H1 (cell line): ENCODE measurements around the gene NRXN2. TPM values are rescaled to one million over a fixed set of nuclear protein-coding genes. Genes with fewer than 3 reads are reported as not detected.

Experiments used
- CTCF ChIA-PET: fragments of 300-600 bp; sonication (Branson Sonifier 250); formaldehyde crosslinking; loops from one replicate; lab custom pipeline; 2021; ENCODE audit not compliant: partially characterized antibody; lab: Charles Lee
- POLR2A ChIA-PET: fragments of 300-600 bp; sonication (Branson Sonifier 250); formaldehyde crosslinking; loops from one replicate; lab custom pipeline; 2021; ENCODE audit warnings: inconsistent platforms; ENCODE audit not compliant: partially characterized antibody; lab: Charles Lee
- DNase-seq, 2 experiments: peaks; one replicate each; pipeline versions ENCODE4 v3.0.0 to v3.0.0-alpha.2; 2010 to 2022; ENCODE audit warnings: low spot score in 2 of 2, low read depth in 1 of 2, mixed read lengths in 1 of 2
- FAIRE-seq: peaks from 2 replicates; lab custom pipeline; 2011; peaks lifted over from hg19 to GRCh38; lab: Jason Lieb, UNC
- H2AFZ ChIP-seq: 2 replicates; pipeline ENCODE4 v1.8.1; 2012; ENCODE audit warnings: low read length, inconsistent platforms
- H2AK5ac ChIP-seq: 2 replicates; pipeline ENCODE4 v1.6.1; 2013; ENCODE audit warnings: low read depth, low read length
- H2BK120ac ChIP-seq: replicated peaks from 2 replicates; pipeline ENCODE3; 2013; ENCODE audit warnings: low read depth, low read length, inconsistent platforms
- H2BK12ac ChIP-seq: 2 replicates; pipeline ENCODE4 v1.6.1; 2013; ENCODE audit warnings: low read depth, low read length
- H2BK15ac ChIP-seq: 2 replicates; pipeline ENCODE4 v1.6.1; 2013; ENCODE audit warnings: low read length
- H2BK20ac ChIP-seq: 2 replicates; pipeline ENCODE4 v1.6.1; 2013; ENCODE audit warnings: low read length
- H2BK5ac ChIP-seq: 2 replicates; pipeline ENCODE4 v1.6.1; 2013; ENCODE audit warnings: low read depth, low read length
- H3K14ac ChIP-seq: 2 replicates; pipeline ENCODE4 v1.6.1; 2013; ENCODE audit warnings: inconsistent platforms; ENCODE audit not compliant: insufficient read length
- H3K18ac ChIP-seq: 2 replicates; pipeline ENCODE4 v1.6.1; 2013; ENCODE audit warnings: low read length; ENCODE audit errors: extremely low read depth
- H3K23ac ChIP-seq: 2 replicates; pipeline ENCODE4 v1.6.1; 2013; ENCODE audit warnings: inconsistent platforms; ENCODE audit not compliant: insufficient read length
- H3K23me2 ChIP-seq: 2 replicates; pipeline ENCODE4 v1.6.1; 2013; ENCODE audit warnings: low read depth, low read length
- H3K27ac ChIP-seq: 2 replicates; pipeline ENCODE4 v1.6.1; 2011; ENCODE audit warnings: low read depth, low read length, inconsistent platforms
- H3K27me3 ChIP-seq, 4 experiments: replicated peaks in 1 of 4; 1 replicate in 1 of 4; 2 replicates in 3 of 4; pipeline versions ENCODE4 v1.6.1 to v1.8.1; 2011 to 2013; ENCODE audit warnings: low read length in 3 of 4, mild to moderate bottlenecking in 3 of 4, inconsistent platforms in 2 of 4, mixed read lengths in 2 of 4, moderate library complexity in 1 of 4; ENCODE audit not compliant: control insufficient read depth in 3 of 4, insufficient read depth in 3 of 4; ENCODE audit errors: extremely low read depth in 1 of 4
- H3K36me3 ChIP-seq, 4 experiments: 2 replicates each; pipeline versions ENCODE4 v1.6.1 to v1.8.1; 2011 to 2013; ENCODE audit warnings: mild to moderate bottlenecking in 4 of 4, low read length in 3 of 4, moderate library complexity in 2 of 4, control low read depth in 1 of 4, inconsistent platforms in 1 of 4; ENCODE audit not compliant: insufficient read depth in 4 of 4, control insufficient read depth in 2 of 4
- H3K4ac ChIP-seq: replicated peaks from 2 replicates; pipeline ENCODE3; 2013; ENCODE audit warnings: low read length, low read depth, mixed read lengths, inconsistent platforms; ENCODE audit not compliant: insufficient read length
- H3K4me1 ChIP-seq, 4 experiments: replicated peaks in 1 of 4; 1 replicate in 1 of 4; 2 replicates in 3 of 4; pipeline versions ENCODE4 v1.6.1 to v1.8.1; 2011 to 2013; ENCODE audit warnings: low read length in 3 of 4, inconsistent platforms in 2 of 4, mixed read lengths in 1 of 4; ENCODE audit not compliant: insufficient read depth in 4 of 4, control insufficient read depth in 3 of 4
- H3K4me2 ChIP-seq, 2 experiments: 2 replicates each; pipeline versions ENCODE4 v1.6.1 to v1.8.1; 2011 to 2013; ENCODE audit warnings: low read depth in 2 of 2, low read length in 2 of 2, control low read depth in 1 of 2, inconsistent platforms in 1 of 2, mild to moderate bottlenecking in 1 of 2; ENCODE audit not compliant: insufficient read depth in 1 of 2
- H3K4me3 ChIP-seq, 4 experiments: fragments of 200-600, 300-600 bp in 1 of 4; sonication (generic), shearing (Covaris generic), sonication (Bioruptor Twin) in 1 of 4; 2 replicates each; pipeline versions ENCODE4 v1.5.1 to v1.8.1; 2011 to 2016; ENCODE audit warnings: low read length in 4 of 4, low read depth in 3 of 4, control low read depth in 2 of 4, inconsistent platforms in 2 of 4, mild to moderate bottlenecking in 2 of 4, mixed read lengths in 1 of 4, moderate library complexity in 1 of 4; ENCODE audit not compliant: insufficient read depth in 2 of 4; ENCODE audit errors: extremely low read depth in 1 of 4
- H3K56ac ChIP-seq: replicated peaks from 2 replicates; pipeline ENCODE3; 2013; ENCODE audit warnings: low read depth, mild to moderate bottlenecking, mixed read lengths, low read length, inconsistent platforms; ENCODE audit not compliant: insufficient read length
- H3K79me1 ChIP-seq: 2 replicates; pipeline ENCODE4 v1.6.1; 2013; ENCODE audit warnings: low read depth, low read length, control low read depth
- H3K79me2 ChIP-seq, 2 experiments: 2 replicates each; pipeline versions ENCODE4 v1.6.1 to v1.8.1; 2012 to 2013; ENCODE audit warnings: low read length in 2 of 2, mild to moderate bottlenecking in 2 of 2, inconsistent platforms in 1 of 2; ENCODE audit not compliant: insufficient read depth in 2 of 2, control insufficient read depth in 1 of 2
- H3K9ac ChIP-seq, 4 experiments: replicated peaks in 1 of 4; 1 replicate in 1 of 4; 2 replicates in 3 of 4; pipeline versions ENCODE4 v1.6.1 to v1.8.1; 2011 to 2013; ENCODE audit warnings: low read depth in 3 of 4, low read length in 3 of 4, control low read depth in 2 of 4, mild to moderate bottlenecking in 2 of 4, moderate library complexity in 2 of 4, inconsistent platforms in 1 of 4; ENCODE audit errors: extremely low read depth in 1 of 4
- H3K9me3 ChIP-seq, 2 experiments: 2 replicates each; pipeline versions ENCODE4 v1.6.1 to v1.8.1; 2012 to 2013; ENCODE audit warnings: mild to moderate bottlenecking in 2 of 2, moderate library complexity in 2 of 2, control low read depth in 1 of 2, inconsistent platforms in 1 of 2, low read depth in 1 of 2, low read length in 1 of 2, mixed read lengths in 1 of 2; ENCODE audit not compliant: insufficient read depth in 2 of 2
- H4K20me1 ChIP-seq, 2 experiments: replicated peaks in 1 of 2; 2 replicates each; pipeline versions ENCODE3 to v1.8.1; 2011 to 2013; ENCODE audit warnings: inconsistent platforms in 2 of 2, low read length in 2 of 2, mild to moderate bottlenecking in 1 of 2; ENCODE audit not compliant: insufficient read depth in 2 of 2, control insufficient read depth in 1 of 2
- H4K5ac ChIP-seq: 2 replicates; pipeline ENCODE4 v1.6.1; 2013; ENCODE audit warnings: low read length, low read depth, mixed read lengths, inconsistent platforms; ENCODE audit not compliant: insufficient read length
- H4K8ac ChIP-seq: 2 replicates; pipeline ENCODE4 v1.8.0; 2013; ENCODE audit warnings: mild to moderate bottlenecking, moderate library complexity, low read length, inconsistent platforms; ENCODE audit not compliant: insufficient read depth; ENCODE audit errors: extremely low read depth
- H4K91ac ChIP-seq: replicated peaks from 2 replicates; pipeline ENCODE3; 2013; ENCODE audit warnings: low read length, mixed read lengths, inconsistent platforms; ENCODE audit not compliant: insufficient read length
- BRCA1 ChIP-seq: IDR thresholded peaks from 2 replicates; pipeline ENCODE4 v1.6.1; 2012; ENCODE audit warnings: low read depth, low read length, improper control_type of control experiment
- CHD2 ChIP-seq: IDR thresholded peaks from 2 replicates; pipeline ENCODE4 v1.6.1; 2012; ENCODE audit warnings: low read length, improper control_type of control experiment
- EZH2 ChIP-seq: fragments of 200-600 bp; sonication (generic); IDR thresholded peaks from 2 replicates; pipeline ENCODE4 v1.7.1; 2012; ENCODE audit warnings: low read depth, mild to moderate bottlenecking, moderate library complexity, low read length, inconsistent platforms; ENCODE audit not compliant: severe bottlenecking
- PHF8 ChIP-seq: fragments of 200-600 bp; sonication (generic); conservative IDR thresholded peaks from 2 replicates; pipeline ENCODE4 v1.7.1; 2012; ENCODE audit warnings: low read depth, mild to moderate bottlenecking, inconsistent platforms, low read length, moderate library complexity
- RXRA ChIP-seq: IDR thresholded peaks from 2 replicates; pipeline ENCODE4 v1.6.1; 2011; ENCODE audit warnings: low read depth, mild to moderate bottlenecking, low read length, moderate library complexity; ENCODE audit not compliant: insufficient read depth
- SIN3A ChIP-seq, 2 experiments: IDR thresholded peaks in 1 of 2; conservative IDR thresholded peaks in 1 of 2; 2 replicates each; pipeline ENCODE4 v1.6.1; 2011 to 2012; ENCODE audit warnings: low read length in 2 of 2, improper control_type of control experiment in 1 of 2, low read depth in 1 of 2, mild to moderate bottlenecking in 1 of 2
- SIX5 ChIP-seq: IDR thresholded peaks from 2 replicates; pipeline ENCODE4 v1.6.1; 2011; ENCODE audit warnings: mild to moderate bottlenecking, low read depth, low read length
- SP1 ChIP-seq: IDR thresholded peaks from 2 replicates; pipeline ENCODE4 v1.6.1; 2011; ENCODE audit warnings: low read depth, low read length
- TCF12 ChIP-seq: IDR thresholded peaks from 2 replicates; pipeline ENCODE4 v1.6.1; 2011; ENCODE audit warnings: low read depth, mild to moderate bottlenecking, low read length
- WGBS, 2 experiments: shearing (Covaris generic) in 1 of 2; methylation state at CpG; one replicate each; pipeline versions ENCODE4 v1.1.6 to v1.1.7; 2013 to 2015; ENCODE audit warnings: low lambda C conversion rate in 2 of 2, mixed read lengths in 2 of 2, inconsistent platforms in 1 of 2, low coverage in 1 of 2, missing lambda C conversion rate in 1 of 2; ENCODE audit not compliant: insufficient replicate concordance in 2 of 2, insufficient coverage in 1 of 2, insufficient read length in 1 of 2; ENCODE audit errors: extremely low coverage in 1 of 2, missing lambda C conversion rate in 1 of 2; 5-methylcytosine and 5-hydroxymethylcytosine counted together
- polyA plus RNA-seq, 7 experiments: library from polyadenylated mRNA; depleted of rRNA in 3 of 7; stranded (reverse) in 5 of 7; unstranded in 2 of 7; fragments of >200 nt in 5 of 7; fragments of 200-250 nt in 2 of 7; gene quantifications; 1 replicate in 5 of 7; 2 replicates in 1 of 7; 4 replicates in 1 of 7; pipeline versions ENCODE4 v1.2.1 to v1.2.3, GENCODE V29; 2011 to 2013; ENCODE audit warnings: missing spikeins in 2 of 7, mixed read lengths in 2 of 7
- total RNA-seq: library from RNA; stranded (reverse); fragmentation: NEBNext Ultra II Directional; extraction: Animal tissue kit (Norgen Biotek cat#: 25700); gene quantifications from 2 replicates; pipeline ENCODE4 v1.2.1, GENCODE V29; 2021
- TF ChIP-seq, protein P1 (sequence below): IDR thresholded peaks from 2 replicates; pipeline ENCODE4 v1.6.1; 2012; ENCODE audit warnings: inconsistent platforms
- TF ChIP-seq, protein P2 (sequence below): IDR thresholded peaks from 2 replicates; pipeline ENCODE4 v1.6.1; 2011; ENCODE audit warnings: low read length, improper control_type of control experiment

Gene NRXN2
- total and polyA plus RNA-seq, 2 of the 8 experiments (the other 6 are each of a cell fraction or from before 2014, with no cell fraction given), result 1.3 to 11.5 TPM

DNA sequence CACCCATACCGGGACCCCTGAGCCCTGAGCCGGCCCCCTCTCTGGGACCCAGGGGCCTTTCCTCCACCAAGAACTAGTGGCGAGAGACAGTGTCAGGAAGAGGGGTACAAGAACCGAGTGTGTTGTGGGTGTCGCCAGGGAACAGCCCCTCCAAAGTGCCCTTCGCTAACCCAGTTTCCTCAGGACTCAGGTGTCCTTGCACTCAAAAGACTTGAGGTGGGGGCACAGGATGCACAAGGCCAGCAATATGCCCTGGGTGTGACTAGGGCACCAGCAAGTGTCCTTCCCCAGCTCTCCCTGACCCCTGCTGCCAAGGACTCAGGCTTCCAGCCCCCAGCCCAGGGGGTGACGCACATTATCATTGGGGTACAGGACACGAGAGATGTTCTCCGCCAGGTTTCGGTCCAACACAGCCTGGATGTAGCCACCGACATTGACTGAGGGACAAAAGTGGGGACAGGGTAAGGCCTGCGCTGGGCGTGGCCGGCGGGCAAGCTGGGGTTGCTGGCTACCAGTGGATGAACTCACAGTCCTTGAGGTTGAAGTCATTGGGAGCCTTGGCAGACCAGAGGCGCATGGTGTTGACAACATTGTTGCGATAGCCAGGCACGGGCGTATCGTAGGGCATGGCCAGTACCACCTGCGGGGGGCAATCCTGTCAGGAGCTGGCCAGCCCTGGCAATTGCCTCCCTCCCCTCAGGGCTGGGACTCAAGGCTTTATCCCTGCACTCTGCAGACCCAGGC lies 32.1 kb upstream of the NRXN2 start:
- H2AK5ac ChIP-seq, result no peak overlapping the region
- FAIRE-seq (no peak), DNase-seq (no peak)
- no peak overlapping the region for H2AFZ ChIP-seq
- ChIA-PET POLR2A (interaction anchor here (29.2 to 42.9 kb wide), 2 partner anchors 6 to 11 kb away, joined by 1087 read pairs; partner anchors contain the start of genes PYGM, RASGRP2 and SF1), CTCF (interaction anchor here (23.6 to 23.7 kb wide), 2 partner anchors 9 to 11 kb away, joined by 376 read pairs; partner anchors contain the start of genes PYGM and RASGRP2)
- H2BK5ac ChIP-seq, result peak overlapping the region; percentile 49; the same call in 1 of the 2 replicates
- no peak overlapping the region for H3K56ac ChIP-seq
- no peaks in the 10 kb centered on the region; a peak in 1 of 8 replicates for H3K36me3 ChIP-seq
- no peak overlapping the region for H4K5ac ChIP-seq
- no peak overlapping the region for H4K91ac ChIP-seq
- no peaks in the 10 kb centered on the region for H3K23me2 ChIP-seq
- no peak overlapping the region for H3K4me2 ChIP-seq
- WGBS, 2 experiments, result 88% methylated on average over 20 of the region's 21 CpGs; no CpG with 5 or more reads in 1 of the 2 experiments
- H3K18ac ChIP-seq, result no peak overlapping the region
- H3K9me3 ChIP-seq, result no peaks in the 10 kb centered on the region
- H3K4me3 ChIP-seq, result no peak overlapping the region
- no peaks in the 10 kb centered on the region for H3K79me1 ChIP-seq
- H3K14ac ChIP-seq, result no peak overlapping the region
- no peak overlapping the region for H3K9ac ChIP-seq
- H3K4ac ChIP-seq, result no peak overlapping the region
- 0 out of 2 replicates have a peak overlapping the region, but pooled peaks have one; percentile 67 for H2BK15ac ChIP-seq
- H3K23ac ChIP-seq, result no peak overlapping the region
- no peaks in the 10 kb centered on the region for H3K79me2 ChIP-seq
- H2BK120ac ChIP-seq, result no peak overlapping the region
- peaks cover 0 to 23% (median 14%) of the 10 kb centered on the region in 4 experiments; a peak in 6 of 7 replicates for H3K4me1 ChIP-seq
- no peaks in the 10 kb centered on the region for H4K20me1 ChIP-seq
- H2BK20ac ChIP-seq, result peak overlapping the region; percentile 37; the same call in 1 of the 2 replicates
- H3K27me3 ChIP-seq, result no peaks in the 10 kb centered on the region
- H2BK12ac ChIP-seq, result no peak overlapping the region
- no peak overlapping the region for H3K27ac ChIP-seq
- H4K8ac ChIP-seq, result peak overlapping the region; percentile 28; the same call in 1 of the 2 replicates
- TF ChIP-seq TCF12, result no peak
- TF ChIP-seq EZH2, result no peak
- TF ChIP-seq, protein P1, sequence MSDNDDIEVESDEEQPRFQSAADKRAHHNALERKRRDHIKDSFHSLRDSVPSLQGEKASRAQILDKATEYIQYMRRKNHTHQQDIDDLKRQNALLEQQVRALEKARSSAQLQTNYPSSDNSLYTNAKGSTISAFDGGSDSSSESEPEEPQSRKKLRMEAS, result no peak
- no peak for TF ChIP-seq PHF8
- TF ChIP-seq SP1, result no peak
- TF ChIP-seq SIX5, result no peak
- no peak for TF ChIP-seq CHD2
- no peak for TF ChIP-seq RXRA
- no peak for TF ChIP-seq SIN3A (conservative IDR thresholded peaks at IDR 0.05 in 1 of 2, IDR thresholded peaks at IDR 0.05 in 1 of 2; ENCODE audit: low read depth in 1 of 2, low read length in 2 of 2)
- TF ChIP-seq, protein P2, sequence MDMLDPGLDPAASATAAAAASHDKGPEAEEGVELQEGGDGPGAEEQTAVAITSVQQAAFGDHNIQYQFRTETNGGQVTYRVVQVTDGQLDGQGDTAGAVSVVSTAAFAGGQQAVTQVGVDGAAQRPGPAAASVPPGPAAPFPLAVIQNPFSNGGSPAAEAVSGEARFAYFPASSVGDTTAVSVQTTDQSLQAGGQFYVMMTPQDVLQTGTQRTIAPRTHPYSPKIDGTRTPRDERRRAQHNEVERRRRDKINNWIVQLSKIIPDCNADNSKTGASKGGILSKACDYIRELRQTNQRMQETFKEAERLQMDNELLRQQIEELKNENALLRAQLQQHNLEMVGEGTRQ, result no peak
- no peak for TF ChIP-seq BRCA1
